Activated naive CD4-positive, alpha-beta T cell treated with anti-CD3 and anti-CD28 coated beads, Interleukin-2, amount 50 U/mL, for 72 hours (primary cell): ENCODE data around the gene MCFD2. TPM values are rescaled to one million over a fixed set of nuclear protein-coding genes. Genes with fewer than 3 reads are reported as not detected.
A peak's percentile ranks its signal among the peaks of the same experiment; 100 is the strongest.

Experiments
- ATAC-seq, 2 donors: fragments of 150-1000 bp; cut with Tn5 transposase; 2 replicates each; pipeline ENCODE4 v1.10.0; 2021; ENCODE audit warnings: mild to moderate bottlenecking in 2 of 2, moderate library complexity in 2 of 2
- DNase-seq, 2 donors: peaks; one replicate each; pipeline ENCODE4 v3.0.0; 2021 to 2022; ENCODE audit warnings: low spot score in 2 of 2
- H3K27ac Mint-ChIP-seq, 2 donors: one replicate each; pipeline ENCODE4 v1.8.0; 2022; ENCODE audit warnings: mild to moderate bottlenecking in 2 of 2, mixed read lengths in 2 of 2
- H3K36me3 Mint-ChIP-seq, 2 donors: one replicate each; pipeline ENCODE4 v1.8.0; 2022; ENCODE audit warnings: mixed read lengths in 2 of 2
- H3K9me3 Mint-ChIP-seq, 2 donors: one replicate each; pipeline ENCODE4 v1.8.0; 2022; ENCODE audit warnings: mixed read lengths in 2 of 2
- total RNA-seq, 2 donors: library from RNA; stranded (reverse); gene quantifications; one replicate each; pipeline ENCODE4 v1.2.3, GENCODE V29; 2022

MCFD2 gene
- total RNA-seq, 2 donors from 2014 or later, result 25.6 to 50.7 TPM

DNA sequence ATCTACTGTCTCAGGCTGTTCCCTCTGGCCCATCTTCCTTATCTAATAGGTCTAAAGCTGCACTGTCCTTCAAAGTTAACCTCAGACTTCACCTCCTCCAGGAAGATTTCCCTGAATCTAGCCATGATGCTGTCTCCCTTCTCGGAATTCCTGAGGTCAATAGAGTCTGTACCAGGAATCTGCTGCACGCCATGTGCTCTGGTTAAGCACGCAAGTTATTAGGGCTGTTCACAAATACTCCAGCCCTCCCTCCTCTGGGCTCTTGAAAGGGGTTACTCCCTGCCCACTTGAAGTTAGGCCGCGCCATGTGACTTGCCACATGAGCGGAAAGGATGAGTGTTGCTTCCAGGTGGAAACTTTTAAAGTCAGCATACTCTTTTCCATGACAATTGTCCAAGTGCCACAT, 43.6 kb downstream of the MCFD2 start:
- no peaks in the 10 kb centered on the region for H3K36me3 Mint-ChIP-seq
- no peak for ATAC-seq
- DNase-seq, result no peak
- peak overlapping the region in 1 of 2 donors; percentile 63 for H3K27ac Mint-ChIP-seq
- H3K9me3 Mint-ChIP-seq, result no peaks in the 10 kb centered on the region

DNA sequence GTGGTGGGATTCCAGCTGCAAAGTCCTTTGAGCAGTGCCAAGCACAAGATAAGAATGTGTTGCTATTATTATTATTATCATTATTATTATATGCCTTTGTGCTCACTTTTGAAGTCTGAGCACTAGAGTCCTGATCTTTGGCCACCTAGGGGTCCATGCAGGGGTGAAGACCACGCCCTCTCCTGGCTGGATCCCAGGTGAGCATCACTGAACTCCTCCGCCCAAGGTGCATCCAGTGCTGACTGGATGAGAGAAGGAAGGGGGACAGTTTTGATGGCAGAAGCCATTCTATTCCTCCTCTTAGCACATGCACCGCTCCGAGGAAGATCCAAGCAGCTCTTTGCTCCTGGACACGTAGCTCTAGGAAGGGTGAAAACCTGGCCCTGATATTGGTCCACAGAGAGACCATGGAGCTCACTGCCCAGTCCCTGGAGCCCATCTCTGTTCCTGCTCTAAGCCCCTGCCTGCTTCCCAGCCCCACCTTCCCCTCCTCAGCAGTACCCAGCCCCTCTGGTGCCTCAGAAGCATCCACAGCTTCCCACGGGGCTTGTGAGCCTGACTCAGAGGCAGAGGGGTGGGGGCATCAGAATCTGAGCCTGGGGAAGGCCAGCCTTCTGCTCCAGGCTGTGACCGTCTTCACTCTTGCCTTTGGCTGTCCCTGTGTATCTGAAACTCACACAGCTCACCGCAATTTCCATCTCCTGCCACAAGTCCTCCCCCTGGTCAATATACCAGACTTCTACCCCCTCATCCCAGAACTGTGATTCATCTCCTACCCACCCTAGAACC, 45.4 kb downstream of the MCFD2 start:
- no peak for ATAC-seq
- Mint-ChIP-seq H3K27ac (peak overlapping the region in 1 of 2 donors; percentile 76), H3K36me3 (peaks cover 6 to 9% of the 10 kb centered on the region in 2 donors), H3K9me3 (peaks cover 0 to 14% of the 10 kb centered on the region in 2 donors)
- DNase-seq, result no peak

DNA sequence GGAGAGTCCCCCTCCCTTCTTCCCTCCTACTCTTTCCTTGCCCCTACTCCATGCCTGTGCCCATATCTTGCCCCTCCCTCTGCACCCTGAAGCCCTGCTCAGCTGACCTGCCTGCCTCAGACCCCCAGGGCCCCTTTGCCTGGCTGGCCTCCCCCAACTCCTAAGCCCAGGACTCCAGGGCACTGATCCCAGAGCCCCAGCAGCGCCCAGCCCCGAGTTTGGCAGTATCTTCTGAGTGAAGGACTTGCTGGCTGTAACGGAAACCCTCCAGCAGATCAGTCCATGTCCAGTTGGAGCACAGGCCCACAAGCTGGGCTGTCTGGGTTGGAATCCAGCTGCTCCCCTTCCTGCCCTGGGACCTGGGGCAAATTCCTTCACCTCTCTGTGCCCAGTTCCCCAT, 46.0 kb downstream of the MCFD2 start:
- Mint-ChIP-seq H3K27ac (no peak overlapping the region), H3K9me3 (peaks cover 6 to 20% of the 10 kb centered on the region in 2 donors), H3K36me3 (peaks cover 13 to 16% of the 10 kb centered on the region in 2 donors)
- DNase-seq (no peak), ATAC-seq (no peak)

DNA sequence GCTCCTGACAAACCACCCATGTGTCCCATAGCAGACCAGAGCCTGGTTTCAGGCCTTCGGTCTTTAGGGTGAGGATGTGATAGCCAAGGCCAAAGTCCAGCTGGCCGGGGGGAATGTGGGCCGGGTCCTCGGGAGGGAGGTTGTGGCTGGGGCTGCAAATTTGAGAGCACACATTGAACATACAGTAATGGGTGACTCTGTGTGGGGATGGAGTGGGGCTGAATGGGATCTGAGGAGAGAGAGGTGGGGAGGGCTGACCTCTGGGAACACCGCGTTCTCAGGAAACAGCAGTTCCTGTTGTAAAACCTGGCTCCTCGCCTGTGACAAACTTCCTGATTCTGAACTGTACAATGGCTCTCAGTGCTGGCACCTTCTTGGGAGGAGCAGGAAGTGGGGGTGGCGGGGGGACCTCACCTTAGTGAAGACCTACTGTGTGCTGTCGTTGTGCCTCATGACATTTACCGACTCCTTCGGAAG, 48.8 kb downstream of the MCFD2 start:
- Mint-ChIP-seq H3K9me3 (peaks cover 8 to 28% of the 10 kb centered on the region in 2 donors), H3K27ac (no peak overlapping the region), H3K36me3 (peaks cover 18 to 19% of the 10 kb centered on the region in 2 donors)
- no peak for ATAC-seq
- no peak for DNase-seq

DNA sequence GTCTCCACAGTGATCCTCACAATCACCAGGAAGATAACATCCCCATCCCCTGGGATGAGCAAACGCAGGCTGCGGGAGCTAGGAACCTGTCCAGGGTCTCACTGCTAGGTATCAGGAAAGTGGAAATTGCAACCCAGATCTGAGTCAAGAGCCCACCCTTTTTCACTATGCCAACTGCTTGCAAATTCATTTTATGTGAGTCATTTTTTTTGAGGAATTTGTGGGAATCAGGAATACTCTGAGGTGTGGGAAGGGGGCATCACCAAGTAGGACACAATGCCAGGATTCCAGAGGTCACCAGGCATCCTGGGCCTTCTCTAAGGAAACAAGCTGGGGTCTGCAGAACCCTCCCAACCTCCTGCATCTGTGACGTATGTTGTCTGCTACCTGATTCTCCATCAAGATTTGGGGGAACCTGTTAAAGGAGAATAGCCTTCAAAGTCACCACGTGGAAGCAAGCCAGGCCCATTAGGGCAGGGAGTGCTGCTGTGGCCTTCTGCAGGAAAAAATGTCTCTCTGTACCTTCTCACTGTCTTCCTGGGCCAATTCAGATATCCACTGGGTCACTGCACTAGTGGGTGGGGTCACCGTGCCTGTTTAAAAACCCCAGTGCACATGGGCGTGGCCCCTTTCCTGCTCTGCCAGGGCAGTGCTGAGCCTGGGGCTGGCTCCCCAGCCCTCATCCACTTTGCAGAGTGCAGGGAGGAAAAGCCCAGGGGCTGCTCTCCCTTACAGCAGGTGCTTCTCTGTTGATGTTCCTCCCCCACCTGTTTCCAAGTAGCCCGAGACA, 50.2 kb downstream of the MCFD2 start:
- Mint-ChIP-seq H3K9me3 (peaks cover 8 to 28% of the 10 kb centered on the region in 2 donors), H3K36me3 (peaks cover 18 to 19% of the 10 kb centered on the region in 2 donors), H3K27ac (no peak overlapping the region)
- no peak for DNase-seq
- no peak for ATAC-seq

DNA sequence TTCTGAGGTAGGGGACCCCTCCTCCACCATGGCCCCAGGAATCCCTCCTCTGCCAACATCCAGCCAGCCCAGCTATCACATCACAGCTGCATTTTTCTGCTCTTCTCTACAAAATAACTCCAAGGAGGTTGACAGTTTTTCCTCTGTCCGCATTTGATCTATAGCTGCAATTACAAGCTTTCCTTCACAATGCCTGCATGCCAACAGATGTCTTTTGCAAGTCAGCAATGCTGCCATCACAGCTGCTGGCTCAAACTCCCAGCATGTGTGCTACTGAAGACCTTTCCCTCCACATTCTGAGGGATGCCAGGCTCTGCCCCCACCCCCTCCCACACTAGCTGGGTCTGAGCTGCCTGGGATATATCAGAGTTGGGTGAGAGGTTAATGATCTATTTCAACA, 51.7 kb downstream of the MCFD2 start:
- ATAC-seq, result no peak
- Mint-ChIP-seq H3K27ac (no peak overlapping the region), H3K36me3 (peaks cover 18 to 19% of the 10 kb centered on the region in 2 donors), H3K9me3 (peaks cover 8 to 28% of the 10 kb centered on the region in 2 donors)
- no peak for DNase-seq

DNA sequence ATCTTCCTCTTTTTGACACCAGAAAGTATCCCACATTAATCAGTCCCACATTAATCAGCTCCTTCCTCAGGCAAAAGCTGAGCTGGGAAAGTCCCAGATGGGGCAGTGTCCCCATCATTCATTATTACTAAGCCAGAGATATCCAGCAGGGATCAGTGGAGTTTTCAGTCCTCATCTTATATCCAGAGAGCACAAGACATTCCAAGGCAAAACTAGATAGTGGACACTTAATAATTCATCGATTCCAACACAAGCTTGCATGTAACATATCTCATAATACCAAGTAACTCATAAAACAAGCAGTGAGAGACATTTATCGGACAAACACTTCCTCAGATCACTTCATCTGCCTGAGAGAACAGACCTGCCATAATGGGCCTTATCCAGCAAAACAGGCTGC, 53.1 kb downstream of the MCFD2 start:
- peaks cover 8 to 28% of the 10 kb centered on the region in 2 donors for H3K9me3 Mint-ChIP-seq
- DNase-seq (no peak), ATAC-seq (no peak)
- peaks cover 18 to 19% of the 10 kb centered on the region in 2 donors for H3K36me3 Mint-ChIP-seq
- H3K27ac Mint-ChIP-seq, result no peak overlapping the region

DNA sequence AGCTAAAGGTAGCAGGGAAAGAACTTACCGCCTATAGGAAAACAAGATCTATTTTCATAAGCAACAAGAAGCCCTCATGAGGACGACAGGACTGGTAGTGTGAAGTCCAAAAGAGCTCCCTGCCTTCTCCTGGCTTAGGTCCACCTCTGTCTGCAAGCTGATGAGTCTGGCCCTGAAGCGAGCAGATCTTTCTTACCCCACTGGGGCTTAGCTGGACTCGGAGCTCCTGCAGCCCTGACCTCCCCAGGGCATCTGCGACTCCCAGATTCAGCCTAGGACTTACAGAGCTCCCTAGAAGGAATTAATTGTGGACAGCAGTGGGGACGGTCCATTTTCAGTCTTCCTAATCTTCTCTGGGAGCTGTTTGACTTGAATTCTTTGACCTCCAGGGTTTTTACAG, 53.7 kb downstream of the MCFD2 start:
- H3K9me3 Mint-ChIP-seq, result peaks cover 8 to 28% of the 10 kb centered on the region in 2 donors
- peaks cover 18 to 19% of the 10 kb centered on the region in 2 donors for H3K36me3 Mint-ChIP-seq
- no peak overlapping the region for H3K27ac Mint-ChIP-seq
- ATAC-seq (no peak), DNase-seq (no peak)

DNA sequence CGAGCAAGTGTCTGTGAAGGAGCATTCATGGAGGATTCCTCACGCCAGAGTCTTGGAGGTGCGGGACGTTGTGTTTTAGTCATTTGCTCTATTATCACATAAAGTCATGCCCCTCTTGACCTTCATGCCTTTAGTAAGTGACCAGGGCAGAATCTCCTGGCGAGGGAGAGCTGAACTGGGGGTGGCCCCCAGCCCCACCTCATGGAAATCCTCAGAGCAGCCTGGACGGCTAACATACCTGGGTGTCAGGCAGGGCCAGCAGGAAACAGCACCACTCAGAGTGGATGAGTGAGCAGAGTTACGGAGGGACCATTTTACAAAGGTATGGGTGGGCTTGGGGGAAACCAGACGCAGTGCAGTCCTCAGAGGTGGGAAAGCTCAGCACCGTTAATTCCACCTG, 56.1 kb downstream of the MCFD2 start:
- no peak overlapping the region for H3K27ac Mint-ChIP-seq
- peaks cover under 1 to 5% of the 10 kb centered on the region in 2 donors for H3K36me3 Mint-ChIP-seq
- no peak for DNase-seq
- H3K9me3 Mint-ChIP-seq, result peaks cover under 1 to 7% of the 10 kb centered on the region in 2 donors
- ATAC-seq, result no peak

DNA sequence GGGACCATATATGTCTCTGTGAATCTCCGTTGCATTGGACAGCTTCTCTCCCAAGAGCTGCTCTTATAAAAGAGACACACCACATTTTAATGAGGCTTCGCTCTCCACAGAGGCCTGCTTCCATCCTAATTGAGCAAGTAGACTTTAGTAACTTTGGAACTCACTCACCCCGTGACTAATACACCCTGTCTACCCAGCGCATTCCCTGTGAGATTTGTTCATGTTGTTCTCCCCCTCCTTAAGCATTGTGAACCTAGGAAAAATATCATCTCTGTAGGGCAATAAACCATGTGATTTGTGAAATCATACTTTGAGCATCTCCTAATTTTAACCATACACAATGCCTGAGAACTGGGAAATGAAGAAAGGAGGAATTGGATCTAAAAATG, 56.9 kb downstream of the MCFD2 start:
- H3K27ac Mint-ChIP-seq, result no peak overlapping the region
- DNase-seq (no peak), ATAC-seq (no peak)
- H3K9me3 Mint-ChIP-seq, result no peaks in the 10 kb centered on the region
- H3K36me3 Mint-ChIP-seq, result no peaks in the 10 kb centered on the region

DNA sequence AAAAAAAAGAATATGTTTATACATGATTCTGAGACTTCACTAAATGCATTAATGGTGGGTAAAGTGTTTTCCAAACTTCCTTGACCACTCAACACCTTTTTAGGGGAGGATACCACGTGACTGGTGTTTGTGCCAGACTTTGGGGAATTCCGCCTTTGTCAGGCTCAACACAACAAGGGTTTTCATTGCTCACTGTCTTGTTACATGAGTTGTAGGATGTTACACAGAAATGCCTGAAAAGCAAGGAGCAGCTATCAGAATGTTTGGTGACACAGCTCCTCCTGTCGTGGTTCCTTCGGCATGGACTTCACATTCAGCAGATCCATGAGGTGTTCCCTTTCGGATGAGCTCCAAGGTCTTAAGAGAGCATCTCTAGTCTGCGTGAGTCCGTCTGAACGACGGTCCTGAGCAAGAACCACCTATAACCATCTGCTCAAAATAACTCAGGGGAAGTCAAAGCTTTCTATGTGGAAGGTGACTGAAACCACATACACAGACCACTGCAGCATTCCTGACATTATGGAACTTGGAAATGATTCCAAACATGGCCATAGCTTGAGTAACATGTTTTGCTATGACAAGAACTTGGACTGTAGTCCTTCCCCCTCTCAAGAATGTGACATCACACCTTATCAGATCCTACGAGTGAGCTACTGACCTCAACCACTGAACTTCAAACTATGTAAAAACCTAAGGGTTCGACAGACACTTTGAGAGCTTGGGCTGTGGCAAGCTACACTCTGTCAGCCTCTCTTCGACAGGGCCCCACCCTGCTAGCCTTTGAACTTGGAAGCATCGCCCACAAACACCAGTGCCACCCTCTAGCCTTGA, 57.5 kb downstream of the MCFD2 start:
- Mint-ChIP-seq H3K9me3 (no peaks in the 10 kb centered on the region), H3K36me3 (no peaks in the 10 kb centered on the region), H3K27ac (no peak overlapping the region)
- DNase-seq (no peak), ATAC-seq (no peak)

DNA sequence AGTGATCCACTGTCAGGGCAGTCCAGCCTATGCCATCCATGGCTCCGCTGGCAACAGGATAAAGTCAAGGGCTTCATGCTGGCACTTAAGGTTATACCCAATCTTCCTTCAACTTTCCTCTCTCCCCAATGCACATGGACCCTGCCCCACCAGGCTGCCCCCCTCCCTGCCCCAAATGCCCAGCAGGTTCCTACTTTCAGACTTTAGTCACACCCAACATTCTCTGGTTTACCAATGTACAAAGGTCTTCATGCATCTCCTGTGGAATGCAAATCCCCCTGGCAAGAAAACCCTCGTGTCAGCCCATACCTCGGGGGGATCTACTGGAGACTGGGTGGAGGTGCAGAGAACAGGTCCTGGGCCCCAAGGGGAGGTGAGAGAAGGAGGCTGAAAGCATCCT, 59.3 kb downstream of the MCFD2 start:
- no peaks in the 10 kb centered on the region for H3K36me3 Mint-ChIP-seq
- no peaks in the 10 kb centered on the region for H3K9me3 Mint-ChIP-seq
- DNase-seq (no peak), ATAC-seq (no peak)
- H3K27ac Mint-ChIP-seq, result no peak overlapping the region

DNA sequence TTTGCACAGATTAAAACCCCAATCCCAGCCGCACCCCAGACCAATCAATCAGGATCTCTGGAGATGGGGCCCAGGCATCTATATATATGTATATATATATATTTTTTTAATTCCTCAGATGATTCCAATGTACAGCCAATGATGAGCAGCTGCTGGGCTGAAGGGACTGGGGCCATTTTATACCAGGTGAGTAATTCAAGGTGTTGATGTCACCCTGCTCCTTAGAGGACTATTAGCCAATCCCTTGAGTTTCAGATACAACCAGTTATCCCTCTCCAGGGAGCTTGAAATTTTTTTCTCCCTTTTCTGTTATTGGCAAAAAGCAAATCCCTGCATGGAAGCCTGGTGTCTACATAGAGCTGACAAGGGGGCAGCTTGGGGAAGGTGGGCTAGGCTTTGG, 59.8 kb downstream of the MCFD2 start:
- ATAC-seq (no peak), DNase-seq (no peak)
- Mint-ChIP-seq H3K27ac (no peak overlapping the region), H3K36me3 (no peaks in the 10 kb centered on the region), H3K9me3 (no peaks in the 10 kb centered on the region)

DNA sequence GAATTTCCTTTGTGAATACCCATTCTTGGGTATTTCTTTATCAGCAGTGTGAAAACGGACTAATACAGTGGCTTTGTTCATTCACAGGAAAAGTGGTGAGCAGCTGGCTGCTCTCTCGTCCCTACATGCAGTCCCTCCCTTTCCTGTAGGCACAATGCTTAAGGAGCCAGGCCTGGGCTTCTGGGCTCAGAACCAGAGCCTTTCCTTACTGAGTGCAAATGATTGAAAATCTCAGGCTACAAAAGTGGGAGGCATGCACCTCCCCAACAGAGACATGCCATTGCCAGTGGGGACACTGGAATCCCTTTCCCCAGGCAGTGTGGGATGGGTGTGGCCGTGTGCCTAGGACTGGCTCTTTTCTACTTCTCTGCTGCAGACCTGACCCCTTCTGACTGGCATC, 61.3 kb downstream of the MCFD2 start:
- no peaks in the 10 kb centered on the region for H3K9me3 Mint-ChIP-seq
- no peak for ATAC-seq
- no peak for DNase-seq
- H3K36me3 Mint-ChIP-seq, result no peaks in the 10 kb centered on the region
- no peak overlapping the region for H3K27ac Mint-ChIP-seq

DNA sequence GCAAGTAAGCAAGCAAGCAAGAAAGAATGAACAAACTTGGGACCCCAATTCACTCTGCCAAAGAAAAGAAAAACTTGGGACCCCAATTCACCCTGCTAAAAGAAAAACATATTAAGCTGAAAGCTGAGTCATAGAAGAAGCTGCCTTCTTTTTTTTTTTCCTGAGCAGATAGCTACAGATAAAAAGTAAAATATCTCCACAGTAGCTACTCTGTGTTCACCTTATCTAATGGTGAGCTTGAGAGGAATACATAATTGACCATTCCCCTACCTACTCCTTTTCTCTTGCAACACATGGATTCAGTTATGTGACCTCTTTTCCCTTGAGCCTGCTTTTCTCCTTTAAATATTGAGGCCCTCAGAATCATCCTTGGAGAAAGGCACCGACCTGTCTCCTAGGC, 63.0 kb downstream of the MCFD2 start:
- DNase-seq, result no peak
- H3K36me3 Mint-ChIP-seq, result no peaks in the 10 kb centered on the region
- no peaks in the 10 kb centered on the region for H3K9me3 Mint-ChIP-seq
- ATAC-seq, result no peak
- H3K27ac Mint-ChIP-seq, result no peak overlapping the region

DNA sequence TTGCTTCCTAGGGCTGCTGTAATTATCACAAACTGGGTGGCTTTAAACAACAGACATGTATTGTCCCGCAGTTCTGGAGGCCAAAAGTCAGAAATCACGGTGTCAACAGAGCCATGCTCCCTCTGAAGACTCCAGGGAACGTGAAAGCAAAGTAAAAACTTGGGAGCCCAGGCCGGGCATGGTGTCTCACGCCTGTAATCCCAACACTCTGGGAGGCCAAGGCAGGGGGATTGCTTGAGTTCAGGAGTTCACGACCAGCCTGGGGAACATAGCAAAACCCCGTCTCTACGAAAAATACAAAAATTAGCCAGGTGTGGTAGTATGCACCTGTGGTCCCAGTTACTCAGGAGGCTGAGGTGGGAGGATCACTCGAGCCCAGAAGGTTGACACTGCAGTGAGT, 63.5 kb downstream of the MCFD2 start:
- no peaks in the 10 kb centered on the region for H3K9me3 Mint-ChIP-seq
- ATAC-seq, result no peak
- H3K36me3 Mint-ChIP-seq, result no peaks in the 10 kb centered on the region

More for the DNA sequence above, 63.5 kb downstream of the MCFD2 start:
- H3K27ac Mint-ChIP-seq, result no peak overlapping the region
- DNase-seq, result no peak
